Measurements from ENCODE around the gene TFAM. TPM values are rescaled to one million over a fixed set of nuclear protein-coding genes. Genes with fewer than 3 reads are reported as not detected.

Gene TFAM
- total RNA-seq, 1 donor from 2014 or later: 31.8 TPM

- Mint-ChIP-seq H3K4me3 (ENCODE audit: unreplicated experiment) (no peak overlapping the region), H3K27ac (ENCODE audit: unreplicated experiment) (no peak overlapping the region), H3K4me1 (ENCODE audit: low read depth, unreplicated experiment) (no peaks in the 10 kb centered on the region), H3K27me3 (ENCODE audit: unreplicated experiment) (peaks cover 2% of the 10 kb centered on the region), H3K9me3 (ENCODE audit: unreplicated experiment) (no peaks in the 10 kb centered on the region), H3K36me3 (ENCODE audit: unreplicated experiment) (no peaks in the 10 kb centered on the region)
- TF ChIP-seq CTCF (IDR thresholded peaks at IDR 0.05; ENCODE audit: partially characterized antibody, unreplicated experiment): no peak
- DNase-seq: no peak
Measured at GRCh38 chr10:58372607-58373441, 12.4 kb upstream of the TFAM start.

GRCh38 chr10:58373442-58373827 is 11.8 kb upstream of the TFAM start:
- no peak overlapping the region for H3K27ac Mint-ChIP-seq (ENCODE audit: unreplicated experiment)
- no peaks in the 10 kb centered on the region for H3K36me3 Mint-ChIP-seq (ENCODE audit: unreplicated experiment)
- no peaks in the 10 kb centered on the region for H3K9me3 Mint-ChIP-seq (ENCODE audit: unreplicated experiment)
- no peak overlapping the region for H3K4me3 Mint-ChIP-seq (ENCODE audit: unreplicated experiment)
- no peaks in the 10 kb centered on the region for H3K4me1 Mint-ChIP-seq (ENCODE audit: low read depth, unreplicated experiment)
- TF ChIP-seq CTCF (IDR thresholded peaks at IDR 0.05; ENCODE audit: partially characterized antibody, unreplicated experiment): no peak
- peaks cover 2% of the 10 kb centered on the region for H3K27me3 Mint-ChIP-seq (ENCODE audit: unreplicated experiment)
- no peak for DNase-seq

GRCh38 chr10:58382489-58382995 is 2.7 kb upstream of the TFAM start:
- no peaks in the 10 kb centered on the region for H3K36me3 Mint-ChIP-seq (ENCODE audit: unreplicated experiment)
- no peak overlapping the region for H3K27ac Mint-ChIP-seq (ENCODE audit: unreplicated experiment)
- peaks cover 3% of the 10 kb centered on the region for H3K4me1 Mint-ChIP-seq (ENCODE audit: low read depth, unreplicated experiment)
- no peak for DNase-seq
- TF ChIP-seq CTCF (IDR thresholded peaks at IDR 0.05; ENCODE audit: partially characterized antibody, unreplicated experiment): no peak
- H3K27me3 Mint-ChIP-seq (ENCODE audit: unreplicated experiment): peaks cover 2% of the 10 kb centered on the region
- peaks cover 4% of the 10 kb centered on the region for H3K9me3 Mint-ChIP-seq (ENCODE audit: unreplicated experiment)
- no peak overlapping the region for H3K4me3 Mint-ChIP-seq (ENCODE audit: unreplicated experiment)

GRCh38 chr10:58384095-58384494 is 1.1 kb upstream of the TFAM start:
- DNase-seq: no peak
- H3K27ac Mint-ChIP-seq (ENCODE audit: unreplicated experiment): no peak overlapping the region
- TF ChIP-seq CTCF (IDR thresholded peaks at IDR 0.05; ENCODE audit: partially characterized antibody, unreplicated experiment): no peak
- H3K27me3 Mint-ChIP-seq (ENCODE audit: unreplicated experiment): peaks cover 2% of the 10 kb centered on the region
- H3K4me1 Mint-ChIP-seq (ENCODE audit: low read depth, unreplicated experiment): peaks cover 3% of the 10 kb centered on the region
- peaks cover 4% of the 10 kb centered on the region for H3K9me3 Mint-ChIP-seq (ENCODE audit: unreplicated experiment)
- H3K36me3 Mint-ChIP-seq (ENCODE audit: unreplicated experiment): no peaks in the 10 kb centered on the region
- H3K4me3 Mint-ChIP-seq (ENCODE audit: unreplicated experiment): peak overlapping the region; percentile 98

- Mint-ChIP-seq H3K27me3 (ENCODE audit: unreplicated experiment) (peaks cover 2% of the 10 kb centered on the region), H3K27ac (ENCODE audit: unreplicated experiment) (peak overlapping the region; percentile 86), H3K4me1 (ENCODE audit: low read depth, unreplicated experiment) (peaks cover 3% of the 10 kb centered on the region), H3K36me3 (ENCODE audit: unreplicated experiment) (no peaks in the 10 kb centered on the region), H3K9me3 (ENCODE audit: unreplicated experiment) (peaks cover 4% of the 10 kb centered on the region), H3K4me3 (ENCODE audit: unreplicated experiment) (peak overlapping the region; percentile 98)
- DNase-seq: no peak
- no peak for TF ChIP-seq CTCF (IDR thresholded peaks at IDR 0.05; ENCODE audit: partially characterized antibody, unreplicated experiment)
Measured at GRCh38 chr10:58384544-58384998, 639 bp upstream of the TFAM start.

Data from glutamatergic neuron (in vitro differentiated cells).